PC-3 (cell line): ENCODE results near the gene C4orf36.

ENCODE experiments used
- CTCF ChIP-seq: fragments of 300-600 bp; sonication (generic); conservative IDR thresholded peaks from 2 replicates; pipeline ENCODE4 v1.5.1; 2017; ENCODE audit warnings: antibody characterized with exemption, low read depth, mild to moderate bottlenecking, low read length
- EZH2phosphoT487 ChIP-seq: fragments of 300-600 bp; sonication (generic); IDR thresholded peaks from 2 replicates; pipeline ENCODE4 v1.6.1; 2018; ENCODE audit warnings: mild to moderate bottlenecking, antibody characterized with exemption, low read length, borderline replicate concordance

- no peak for TF ChIP-seq CTCF
- TF ChIP-seq EZH2phosphoT487: no peak
These were observed 50.9 kb downstream of the C4orf36 start for GRCh38 chr4:86841309-86841708.
